Spleen (tissue), 11 donors: ENCODE data around the gene PTRH1. TPM values are rescaled to one million over a fixed set of nuclear protein-coding genes. Genes with fewer than 3 reads are reported as not detected.
A peak's percentile ranks its signal among the peaks of the same experiment; 100 is the strongest.

Experiments
- DNase-seq: peaks from one replicate; pipeline ENCODE4 v3.0.0-alpha.2; 2020
- H3K27ac ChIP-seq, 8 donors: fragments of 200-600 bp; sonication (generic) in 7 of 8; 1 replicate in 4 of 8; 2 replicates in 4 of 8; pipeline versions ENCODE4 v1.5.0 to v1.8.0; 2016 to 2021; ENCODE audit warnings: inconsistent platforms in 4 of 8, mild to moderate bottlenecking in 4 of 8, moderate library complexity in 1 of 8
- H3K27me3 ChIP-seq, 7 donors: fragments of 200-600 bp; sonication (generic) in 6 of 7; replicated peaks in 1 of 7; 1 replicate in 4 of 7; 2 replicates in 3 of 7; pipeline versions ENCODE4 v1.5.0 to v1.8.0; 2016 to 2021; ENCODE audit warnings: inconsistent platforms in 3 of 7, mild to moderate bottlenecking in 1 of 7
- H3K36me3 ChIP-seq, 6 donors: fragments of 200-600 bp; sonication (generic) in 5 of 6; 1 replicate in 4 of 6; 2 replicates in 2 of 6; pipeline versions ENCODE4 v1.5.0 to v1.8.0; 2016 to 2021; ENCODE audit warnings: inconsistent platforms in 2 of 6
- H3K4me1 ChIP-seq, 6 donors: fragments of 200-600 bp; sonication (generic) in 5 of 6; 1 replicate in 3 of 6; 2 replicates in 3 of 6; pipeline versions ENCODE4 v1.5.0 to v1.8.0; 2016 to 2021; ENCODE audit warnings: inconsistent platforms in 3 of 6
- H3K4me3 ChIP-seq, 8 donors: fragments of 200-600 bp; sonication (generic) in 7 of 8; 1 replicate in 4 of 8; 2 replicates in 4 of 8; pipeline versions ENCODE4 v1.5.0 to v1.8.0; 2016 to 2021; ENCODE audit warnings: inconsistent platforms in 4 of 8, mild to moderate bottlenecking in 4 of 8, moderate library complexity in 2 of 8
- H3K9me3 ChIP-seq, 8 donors: fragments of 200-600 bp; sonication (generic) in 7 of 8; 1 replicate in 4 of 8; 2 replicates in 4 of 8; pipeline versions ENCODE4 v1.5.0 to v1.8.0; 2016 to 2021; ENCODE audit warnings: inconsistent platforms in 4 of 8
- CTCF ChIP-seq, 11 experiments: fragments of 200-600 bp in 7 of 11; fragments of 450-650 bp in 4 of 11; sonication (generic) in 4 of 11; IDR thresholded peaks in 8 of 11; conservative IDR thresholded peaks in 3 of 11; 1 replicate in 7 of 11; 2 replicates in 4 of 11; pipeline versions ENCODE4 v1.4.0 to v1.8.0; 2016 to 2021; ENCODE audit warnings: antibody characterized with exemption in 11 of 11, inconsistent platforms in 4 of 11, mild to moderate bottlenecking in 1 of 11
- POLR2A ChIP-seq, 3 donors: fragments of 450-650 bp; IDR thresholded peaks; one replicate each; pipeline ENCODE4 v1.5.1; 2017; ENCODE audit warnings: antibody characterized with exemption in 3 of 3, mild to moderate bottlenecking in 1 of 3
- POLR2AphosphoS5 ChIP-seq, 3 donors: sonication (generic); formaldehyde crosslinking; IDR thresholded peaks; one replicate each; pipeline ENCODE4 v1.5.1; 2017; ENCODE audit warnings: antibody characterized with exemption in 3 of 3
- WGBS, 5 donors: extraction: QIAGEN DNeasy Blood & Tissue Kit in 3 of 5; methylation state at CpG; one replicate each; pipeline versions ENCODE4 v1.1.5 to v1.1.7; 2013 to 2018; 5-methylcytosine and 5-hydroxymethylcytosine counted together
- intact Hi-C: fragments of 100-400 bp; cut with DNase I; formaldehyde crosslinking; loops from one replicate; pipeline ENCODE4 v1.15.0; 2023; ENCODE audit warnings: low total_unique reads
- polyA plus RNA-seq, 3 donors: library from polyadenylated mRNA; stranded (reverse); fragments of 200-250 nt; gene quantifications; one replicate each; pipeline ENCODE4 v1.2.1, GENCODE V29; 2013
- total RNA-seq, 7 donors: library from RNA; depleted of rRNA in 3 of 7; stranded (reverse); fragments of >200 nt in 3 of 7; fragmentation: NEBNext Ultra II Directional in 4 of 7; extraction: Animal tissue kit (Norgen Biotek cat#: 25700) in 4 of 7; gene quantifications; one replicate each; pipeline versions ENCODE4 v1.1.0 to v1.2.1, GENCODE V29; 2016 to 2021
- donor health status: healthy with polysubstance abuse.
- donor health status: DM: no; HTN: no; CAD: no; lungs with moderate emphysema.
- donor health status: DM: no; HTN: no; CAD: no.
- donor health status: Bipolar disorder and iron deficiency.
- donor health status: healthy.
- donor health status: DM: no; HTN: no; CAD: no.
- donor health status: DM: yes; HTN: yes; CAD: no.

PTRH1 gene
- total and polyA plus RNA-seq, 10 donors, result 7.4 to 17.9 (median 11.5) TPM

DNA sequence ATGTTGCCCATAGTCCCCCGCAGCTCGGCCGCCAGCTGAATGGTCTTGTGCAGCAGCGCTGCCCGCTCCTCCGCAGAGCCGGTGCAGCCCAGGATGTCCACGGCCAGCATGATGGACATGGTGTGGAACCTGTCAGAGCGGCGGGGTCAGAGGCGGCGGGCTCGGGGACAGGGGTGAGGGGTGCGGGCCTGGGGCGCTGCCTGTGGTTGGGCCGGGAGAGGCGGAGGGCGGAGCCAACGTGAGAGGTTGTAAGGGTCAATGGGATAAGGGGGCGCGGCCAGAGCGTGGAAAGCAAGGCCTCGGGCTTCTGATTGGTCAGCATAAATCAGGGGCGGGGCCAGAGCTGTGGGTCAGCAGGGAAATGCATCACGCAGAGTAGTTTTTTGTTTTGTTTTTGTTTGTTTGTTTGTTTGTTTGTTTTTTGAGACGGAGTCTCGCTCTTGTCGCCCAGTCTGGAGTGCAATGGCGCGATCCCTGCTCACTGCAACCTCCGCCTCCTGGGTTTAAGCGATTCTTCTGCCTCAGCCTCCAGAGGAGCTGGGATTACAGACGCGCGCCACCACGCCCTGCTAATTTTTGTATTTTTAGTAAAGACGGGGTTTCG is 26.5 kb upstream of the PTRH1 start:
- H3K27me3 ChIP-seq, result no peaks in the 10 kb centered on the region
- DNase-seq, result no peak
- peaks cover 3 to 94% (median 91%) of the 10 kb centered on the region in 6 donors for H3K36me3 ChIP-seq
- intact Hi-C loops, result no loop called here
- TF ChIP-seq POLR2AphosphoS5 (IDR thresholded peaks at IDR 0.05) (peak in 2 of 3 donors; percentile 19 to 65), POLR2A (IDR thresholded peaks at IDR 0.05) (no peak), CTCF (IDR thresholded peaks at IDR 0.05 in 8 of 11, conservative IDR thresholded peaks at IDR 0.05 in 3 of 11) (no peak)
- peak overlapping the region in 1 of 8 donors; percentile 45 for H3K27ac ChIP-seq
- H3K4me3 ChIP-seq, result no peak overlapping the region
- WGBS, 5 donors, result 84 to 93% (median 90%) methylated on average over 34 to 38 of the region's 38 CpGs
- peaks cover 0 to 28% (median 5%) of the 10 kb centered on the region in 6 donors for H3K4me1 ChIP-seq
- no peaks in the 10 kb centered on the region for H3K9me3 ChIP-seq

- peaks cover 0 to 73% (median 70%) of the 10 kb centered on the region in 6 donors for H3K36me3 ChIP-seq
- H3K4me1 ChIP-seq, result peaks cover 6 to 45% (median 19%) of the 10 kb centered on the region in 6 donors
- H3K27ac ChIP-seq, result peak overlapping the region in 4 of 8 donors; percentile 28 to 58 (median 41)
- no peak overlapping the region for H3K4me3 ChIP-seq
- no peak for DNase-seq
- no peaks in the 10 kb centered on the region for H3K27me3 ChIP-seq
- TF ChIP-seq POLR2AphosphoS5 (IDR thresholded peaks at IDR 0.05) (peak; percentile 18 to 71 (median 46)), POLR2A (IDR thresholded peaks at IDR 0.05) (no peak), CTCF (IDR thresholded peaks at IDR 0.05 in 8 of 11, conservative IDR thresholded peaks at IDR 0.05 in 3 of 11) (no peak)
- intact Hi-C loops, result loop anchor here (5.0 kb wide), 2 partner anchors 43 to 183 kb away; no protein-coding TSS in a partner anchor
- no peaks in the 10 kb centered on the region for H3K9me3 ChIP-seq
- 79 to 95% (median 86%) methylated on average over 8 to 19 of the region's 19 CpGs for WGBS, 5 donors
Observed at GRCh38 chr9:127739614-127740330, 24.3 kb upstream of the PTRH1 start.

DNA sequence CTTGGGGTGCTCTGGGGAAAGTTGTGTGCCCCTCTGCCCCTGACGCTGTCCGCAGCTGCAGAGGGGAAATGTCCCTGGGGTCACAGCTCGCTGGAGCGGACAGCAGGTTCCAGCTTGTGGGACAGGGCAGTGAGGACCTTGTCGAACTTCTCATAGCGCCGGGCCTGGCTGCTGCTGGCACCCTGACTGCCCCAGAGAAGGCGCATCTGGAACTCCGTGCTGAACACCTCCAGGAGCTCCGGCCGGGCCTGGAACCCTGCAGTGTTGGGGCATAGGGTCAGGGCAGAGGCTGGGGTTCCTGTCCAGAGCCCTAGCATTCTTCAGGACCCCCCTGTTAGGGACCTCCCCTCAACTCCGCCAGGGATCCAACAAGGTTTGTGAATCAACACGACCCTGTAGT is 23.2 kb upstream of the PTRH1 start:
- H3K4me3 ChIP-seq, result no peak overlapping the region
- no peak overlapping the region for H3K27ac ChIP-seq
- intact Hi-C loops, result loop anchor here (5.0 kb wide), 2 partner anchors 44 to 184 kb away; no protein-coding TSS in a partner anchor
- peak in 2 of 3 donors; percentile 36 to 46 for TF ChIP-seq POLR2AphosphoS5 (IDR thresholded peaks at IDR 0.05)
- TF ChIP-seq CTCF (IDR thresholded peaks at IDR 0.05 in 8 of 11, conservative IDR thresholded peaks at IDR 0.05 in 3 of 11), result no peak
- DNase-seq, result no peak
- peaks cover 0 to 62% (median 60%) of the 10 kb centered on the region in 6 donors for H3K36me3 ChIP-seq
- H3K4me1 ChIP-seq, result peaks cover 12 to 56% (median 29%) of the 10 kb centered on the region in 6 donors
- no peaks in the 10 kb centered on the region for H3K27me3 ChIP-seq
- 85 to 90% (median 88%) methylated on average over 9 to 13 of the region's 13 CpGs for WGBS, 5 donors
- H3K9me3 ChIP-seq, result no peaks in the 10 kb centered on the region
